IPS-15b (cell line): ENCODE results near the gene H2BK1.

Experiments
- H3K27me3 ChIP-seq: one replicate; pipeline ENCODE4 v1.6.1; 2013; ENCODE audit warnings: low read length; ENCODE audit not compliant: control insufficient read depth, insufficient read depth
- H3K36me3 ChIP-seq: one replicate; pipeline ENCODE4 v1.6.1; 2013; ENCODE audit warnings: low read length; ENCODE audit not compliant: control insufficient read depth, insufficient read depth
- H3K4me1 ChIP-seq: one replicate; pipeline ENCODE4 v1.6.1; 2013; ENCODE audit warnings: mild to moderate bottlenecking, low read length; ENCODE audit not compliant: control insufficient read depth, insufficient read depth
- H3K4me3 ChIP-seq: one replicate; pipeline ENCODE4 v1.5.1; 2013; ENCODE audit warnings: low read depth, low read length
- H3K9ac ChIP-seq: one replicate; pipeline ENCODE4 v1.6.1; 2013; ENCODE audit warnings: low read depth, mild to moderate bottlenecking, low read length
- H3K9me3 ChIP-seq: one replicate; pipeline ENCODE4 v1.6.1; 2013; ENCODE audit warnings: mild to moderate bottlenecking, low read length; ENCODE audit not compliant: control insufficient read depth, insufficient read depth

The H2BK1 gene

DNA sequence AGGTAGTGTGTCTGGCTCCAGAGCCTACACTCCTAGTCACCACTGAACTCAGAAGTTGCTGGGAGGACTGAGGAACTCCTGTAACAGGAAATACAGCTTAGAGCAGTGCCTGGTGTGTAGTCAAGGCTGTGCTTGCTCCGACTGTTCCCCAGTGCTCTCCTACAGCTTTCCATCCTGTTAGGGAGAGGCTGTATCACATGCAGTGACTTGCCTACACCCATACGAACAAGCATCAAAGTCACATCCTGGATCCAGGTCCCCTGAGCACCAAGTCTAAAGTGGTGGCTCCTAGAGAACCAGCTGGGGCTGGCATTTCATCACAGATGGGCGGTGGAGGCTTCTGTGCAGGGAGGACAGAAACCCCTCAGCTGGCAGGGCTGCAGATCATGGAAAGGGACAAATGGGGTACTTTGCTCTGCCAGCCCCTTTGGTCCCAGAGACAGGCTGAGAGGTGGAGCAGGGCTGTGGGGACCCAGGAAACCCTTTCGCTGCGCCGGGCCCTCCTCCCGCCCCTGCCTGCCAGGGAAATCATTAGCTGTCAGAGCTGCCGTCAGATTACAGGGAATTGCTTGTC, 30.9 kb downstream of the H2BK1 start:
- Histone ChIP-seq H3K4me3 (no peak overlapping the region), H3K9ac (no peak overlapping the region), H3K27me3 (peaks cover 26% of the 10 kb centered on the region)

DNA sequence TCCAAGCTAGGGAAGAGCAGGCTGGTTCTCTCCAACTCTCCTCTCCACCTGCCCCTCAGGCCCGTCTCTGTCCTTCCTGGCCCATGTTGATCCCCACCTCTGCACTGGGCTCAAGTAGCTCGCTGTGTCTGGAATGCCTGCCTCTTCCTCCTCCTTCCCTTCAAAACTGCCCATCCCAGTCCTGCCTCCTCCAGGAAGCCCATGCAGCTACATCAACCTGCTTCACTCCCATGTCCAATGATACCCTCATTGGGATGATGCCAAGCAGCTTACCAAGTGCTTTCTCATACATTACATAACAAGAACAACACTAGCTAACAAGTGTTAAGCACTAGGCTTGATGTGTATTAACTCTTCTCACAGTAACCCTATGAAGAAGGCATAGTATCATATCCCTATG, 31.5 kb downstream of the H2BK1 start:
- Histone ChIP-seq H3K36me3 (no peaks in the 10 kb centered on the region), H3K4me3 (no peak overlapping the region), H3K27me3 (peaks cover 26% of the 10 kb centered on the region), H3K9ac (no peak overlapping the region), H3K9me3 (no peaks in the 10 kb centered on the region), H3K4me1 (no peaks in the 10 kb centered on the region)

More for the DNA sequence above, 30.9 kb downstream of the H2BK1 start:
- H3K9me3 ChIP-seq = no peaks in the 10 kb centered on the region
- no peaks in the 10 kb centered on the region for H3K4me1 ChIP-seq
- no peaks in the 10 kb centered on the region for H3K36me3 ChIP-seq

DNA sequence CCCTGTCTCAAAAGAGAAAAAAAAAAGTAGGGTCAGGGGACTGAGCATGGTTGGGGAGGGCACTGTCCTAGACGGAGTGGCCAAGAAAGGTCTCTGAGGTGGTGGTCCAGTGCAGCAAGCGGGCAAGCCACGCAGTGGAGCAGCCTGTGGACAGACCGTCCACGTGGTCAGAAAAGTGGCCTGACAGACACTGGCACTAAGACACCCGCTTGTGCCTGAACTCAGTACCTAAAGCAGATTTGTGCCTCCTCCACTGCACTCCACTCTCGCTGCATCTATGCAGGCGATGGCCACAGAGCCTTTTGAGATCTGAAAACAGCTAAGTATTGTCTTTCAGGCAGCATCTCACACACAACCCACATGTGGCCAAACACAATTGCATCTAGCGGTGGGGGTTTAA, 32.1 kb downstream of the H2BK1 start:
- no peak overlapping the region for H3K9ac ChIP-seq
- H3K27me3 ChIP-seq = peaks cover 31% of the 10 kb centered on the region
- no peaks in the 10 kb centered on the region for H3K36me3 ChIP-seq
- H3K4me3 ChIP-seq = no peak overlapping the region
- no peaks in the 10 kb centered on the region for H3K4me1 ChIP-seq
- peaks cover 2% of the 10 kb centered on the region for H3K9me3 ChIP-seq

DNA sequence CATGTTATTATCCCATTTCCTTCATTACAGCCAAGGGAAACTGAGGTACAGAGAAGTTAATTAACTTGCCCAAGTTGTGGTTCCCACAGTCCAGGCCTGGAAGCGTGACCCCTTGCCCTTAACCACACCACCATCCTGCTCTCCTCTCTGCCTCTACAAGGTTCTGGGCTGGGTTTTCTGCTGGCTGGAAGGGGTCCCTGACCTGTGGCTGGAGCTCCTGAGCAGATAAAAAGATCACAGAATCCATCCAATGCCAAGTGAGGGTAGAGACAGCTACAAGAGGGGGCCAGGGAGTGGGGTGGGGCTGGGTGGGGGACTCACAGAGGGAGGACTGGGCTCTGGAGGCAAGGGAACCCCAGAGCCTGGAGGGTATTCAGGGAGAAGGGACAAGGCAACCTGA, 33.0 kb downstream of the H2BK1 start:
- H3K4me3 ChIP-seq = no peak overlapping the region
- no peak overlapping the region for H3K9ac ChIP-seq
- H3K9me3 ChIP-seq = peaks cover 6% of the 10 kb centered on the region
- peaks cover 38% of the 10 kb centered on the region for H3K27me3 ChIP-seq
- no peaks in the 10 kb centered on the region for H3K36me3 ChIP-seq
- H3K4me1 ChIP-seq = no peaks in the 10 kb centered on the region

DNA sequence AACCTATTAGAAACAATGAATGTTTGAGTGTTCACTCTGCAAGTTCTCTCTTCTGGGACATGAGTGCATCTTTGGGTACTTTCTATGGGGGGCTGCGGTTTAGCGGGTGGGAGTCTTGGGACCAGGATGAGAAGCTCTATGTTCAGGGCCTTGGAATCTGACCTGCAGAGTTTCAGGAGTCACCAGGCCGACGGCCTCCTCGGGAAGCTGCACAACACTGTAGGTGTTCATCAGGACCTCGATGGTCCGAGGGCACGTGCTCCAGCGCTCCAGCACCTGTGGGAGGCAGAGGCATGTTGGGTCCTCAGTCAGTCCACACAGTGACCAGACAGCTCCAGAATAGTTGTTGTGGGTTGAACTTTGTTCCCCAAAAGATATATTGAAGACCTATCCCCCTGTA, 33.9 kb downstream of the H2BK1 start:
- Histone ChIP-seq H3K9ac (no peak overlapping the region), H3K36me3 (no peaks in the 10 kb centered on the region), H3K9me3 (peaks cover 6% of the 10 kb centered on the region), H3K4me1 (no peaks in the 10 kb centered on the region), H3K4me3 (no peak overlapping the region), H3K27me3 (peaks cover 45% of the 10 kb centered on the region)

DNA sequence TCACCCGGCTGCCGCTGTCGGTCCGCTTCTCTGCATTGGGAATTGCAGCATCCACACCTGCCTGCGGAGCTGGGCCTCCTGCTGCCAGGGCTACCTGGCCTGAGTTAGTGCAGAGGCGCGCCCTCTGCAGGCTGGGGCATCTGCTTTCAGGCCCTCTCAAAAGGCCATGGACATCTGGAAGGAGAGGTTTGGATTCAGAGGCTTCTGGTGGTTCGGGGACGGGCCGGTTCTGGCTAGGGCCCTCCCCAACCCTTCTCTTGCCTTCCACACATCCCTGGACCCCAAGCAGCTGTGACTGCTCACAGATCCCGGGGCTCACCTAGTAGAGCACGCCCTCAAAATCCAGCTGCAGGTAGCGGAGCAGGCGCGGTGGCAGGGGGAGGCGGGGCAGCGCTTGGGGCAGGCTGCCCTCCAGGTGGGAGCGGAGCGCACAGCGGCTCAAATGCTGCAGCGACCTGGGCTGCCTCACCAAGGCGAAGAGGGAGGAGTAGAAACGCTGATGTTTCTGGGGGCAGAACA, 34.4 kb downstream of the H2BK1 start:
- Histone ChIP-seq H3K36me3 (no peaks in the 10 kb centered on the region), H3K9me3 (peaks cover 6% of the 10 kb centered on the region), H3K4me3 (no peak overlapping the region), H3K9ac (no peak overlapping the region), H3K27me3 (peaks cover 50% of the 10 kb centered on the region), H3K4me1 (no peaks in the 10 kb centered on the region)

DNA sequence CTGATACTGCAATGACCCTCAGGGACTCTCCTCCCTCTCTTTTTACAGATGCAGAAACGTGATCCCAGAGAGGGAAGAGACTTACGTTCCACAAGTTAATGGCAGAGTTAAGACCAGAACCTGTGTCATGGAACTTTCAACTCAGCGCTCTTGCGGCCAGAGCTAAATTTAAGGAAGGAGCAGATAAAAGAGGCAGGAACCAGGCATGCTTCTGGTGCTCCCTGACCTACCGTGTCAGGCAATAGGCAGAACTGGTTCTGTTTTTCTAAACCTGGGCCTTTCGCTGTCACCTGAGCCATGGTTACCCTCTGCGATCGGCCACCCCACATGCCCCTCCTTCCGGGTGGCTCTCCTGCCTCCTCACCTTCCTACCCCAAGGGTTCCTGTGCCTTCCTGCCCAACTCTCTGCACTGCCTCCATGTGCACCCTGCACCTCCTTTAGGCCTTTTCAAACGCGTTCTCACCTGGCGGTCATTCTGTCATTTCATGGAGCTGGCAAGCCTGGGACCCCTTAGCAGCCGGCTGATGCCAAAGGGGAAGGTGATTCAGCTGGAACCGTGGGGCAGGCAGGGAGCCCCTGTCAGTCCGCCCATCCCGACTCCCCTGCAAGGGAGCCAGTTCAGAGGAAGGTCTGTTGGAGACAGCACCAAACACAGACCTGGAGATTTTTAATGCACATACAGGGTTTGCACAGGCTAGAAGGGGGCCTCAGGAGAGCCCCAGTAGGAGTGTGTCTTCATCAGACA, 35.1 kb downstream of the H2BK1 start:
- Histone ChIP-seq H3K4me3 (no peak overlapping the region), H3K27me3 (peaks cover 56% of the 10 kb centered on the region), H3K9ac (no peak overlapping the region), H3K36me3 (no peaks in the 10 kb centered on the region), H3K9me3 (peaks cover 6% of the 10 kb centered on the region), H3K4me1 (no peaks in the 10 kb centered on the region)

DNA sequence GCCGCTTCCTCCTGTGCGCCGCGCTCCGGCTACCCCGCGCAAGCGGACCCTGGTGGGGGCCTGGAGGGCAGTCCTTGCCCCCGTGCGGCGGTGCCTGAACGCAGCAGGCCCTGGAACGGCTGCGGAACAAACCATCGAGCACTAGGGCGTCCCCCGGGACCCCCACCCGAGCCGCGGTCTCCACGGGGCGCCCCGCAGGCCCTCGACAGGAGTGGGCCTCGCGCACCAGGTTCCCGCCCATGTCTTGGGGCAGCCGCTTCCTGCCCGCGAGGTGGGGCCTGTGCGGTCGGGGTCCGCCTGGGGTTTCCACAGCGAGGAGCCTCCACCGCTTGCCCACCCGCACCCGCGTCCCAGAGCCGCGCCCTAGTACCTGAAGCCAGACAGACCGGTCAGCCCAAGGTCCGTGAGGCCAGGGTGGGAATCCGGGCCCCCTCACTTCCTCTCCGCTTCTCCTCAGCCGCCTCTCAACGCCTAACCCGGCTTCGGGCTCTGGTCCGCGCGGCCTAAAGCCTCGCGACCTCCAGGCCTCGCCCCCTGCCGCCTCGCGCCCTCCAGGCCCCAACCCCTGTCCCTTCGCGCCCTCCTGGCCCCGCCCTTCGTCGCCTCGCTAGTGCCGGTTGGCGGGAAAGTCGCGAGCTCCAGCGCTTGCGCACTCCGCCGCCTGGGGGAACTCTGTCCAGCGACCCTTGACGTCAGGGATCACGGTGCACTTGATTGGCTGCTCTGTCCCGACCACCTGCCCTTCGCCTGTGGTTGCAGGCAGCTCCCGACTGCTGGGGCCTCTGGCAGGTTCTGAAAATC, 35.8 kb downstream of the H2BK1 start:
- no peaks in the 10 kb centered on the region for H3K4me1 ChIP-seq
- H3K36me3 ChIP-seq = no peaks in the 10 kb centered on the region
- H3K4me3 ChIP-seq = no peak overlapping the region
- peaks cover 6% of the 10 kb centered on the region for H3K9me3 ChIP-seq
- no peak overlapping the region for H3K9ac ChIP-seq
- peaks cover 63% of the 10 kb centered on the region for H3K27me3 ChIP-seq

DNA sequence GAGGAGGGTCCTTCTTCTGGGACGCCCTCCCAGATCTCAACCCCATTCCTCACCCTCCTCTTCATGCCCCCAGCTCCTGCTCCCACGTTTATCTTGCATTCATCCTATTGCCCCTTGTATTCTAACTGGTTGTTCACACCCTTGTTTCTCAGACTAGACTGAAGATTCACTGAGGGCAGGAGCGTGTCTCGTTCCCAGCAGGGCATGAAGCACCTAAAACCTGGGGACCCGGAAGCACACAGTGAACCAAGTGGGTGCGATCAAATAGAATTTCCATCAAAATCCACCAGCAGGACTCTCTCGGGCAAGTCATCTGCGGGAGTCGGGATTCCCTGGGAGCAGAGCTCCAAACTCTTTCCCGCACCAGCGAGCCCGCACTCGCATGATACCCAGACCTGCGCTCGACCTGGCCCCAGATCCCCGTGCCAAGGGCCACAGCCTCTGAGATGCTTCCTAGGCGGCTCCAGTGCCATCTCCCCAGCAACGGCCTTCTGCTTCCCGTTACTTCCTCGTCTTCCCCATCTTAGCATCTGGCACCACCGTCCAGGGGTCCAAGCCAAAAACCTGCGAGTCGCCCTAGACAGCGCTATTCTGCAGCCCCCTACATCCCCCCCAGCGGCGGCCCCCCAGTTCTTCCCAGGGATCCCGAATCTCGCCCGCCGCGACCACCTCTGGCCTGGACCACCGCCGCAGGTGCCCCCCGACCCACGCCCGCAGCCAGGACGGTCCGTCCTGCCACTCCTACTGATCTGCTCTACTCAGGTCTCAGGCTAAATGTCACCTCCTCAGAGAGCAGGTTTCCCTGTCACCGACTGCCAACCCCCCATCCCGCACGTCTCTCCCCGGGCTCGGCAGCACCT, 36.7 kb downstream of the H2BK1 start:
- no peak overlapping the region for H3K9ac ChIP-seq
- no peak overlapping the region for H3K4me3 ChIP-seq
- H3K4me1 ChIP-seq = no peaks in the 10 kb centered on the region
- peaks cover 66% of the 10 kb centered on the region for H3K27me3 ChIP-seq
- no peaks in the 10 kb centered on the region for H3K36me3 ChIP-seq
- H3K9me3 ChIP-seq = peaks cover 6% of the 10 kb centered on the region

DNA sequence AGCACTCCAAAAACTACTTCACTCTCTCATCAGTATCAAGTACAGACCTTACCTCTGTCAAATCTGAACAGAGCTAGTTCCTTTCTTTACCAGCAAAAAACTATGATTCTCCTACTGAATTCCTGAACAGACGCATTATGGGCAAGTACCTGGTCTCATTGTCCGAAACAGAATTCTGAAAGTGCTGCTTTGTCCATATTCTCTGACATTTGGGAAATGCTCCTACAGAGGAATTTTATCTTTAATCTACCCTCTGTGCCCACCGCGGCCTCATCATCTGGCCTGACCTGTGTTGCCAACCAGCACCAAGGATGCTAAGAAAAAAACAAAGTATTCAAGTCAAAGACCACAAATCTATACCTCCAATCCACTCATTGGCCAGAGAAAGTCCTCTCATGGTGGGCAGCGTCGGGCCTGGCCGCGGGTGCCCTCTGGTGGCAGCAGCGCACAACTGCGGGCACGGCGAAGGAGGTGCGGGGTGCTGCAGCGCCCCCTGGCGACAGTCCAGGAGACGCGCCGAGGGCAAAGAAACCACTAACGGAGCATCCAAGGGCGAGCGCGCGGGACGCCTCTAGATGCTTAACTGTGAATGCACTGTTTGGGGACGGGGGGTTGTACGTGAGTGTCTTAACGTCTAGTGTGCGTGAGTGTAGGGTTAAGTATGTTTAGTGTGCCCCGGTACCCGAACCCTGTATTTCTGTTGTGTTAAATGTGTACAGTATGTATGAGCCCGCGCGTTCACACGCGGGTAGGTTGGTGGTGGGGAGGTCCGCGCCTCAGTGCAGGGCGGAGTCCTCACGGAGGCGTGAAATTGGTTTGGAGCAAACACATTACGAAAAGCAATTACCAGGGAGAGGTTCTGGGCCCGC, 37.8 kb downstream of the H2BK1 start:
- Histone ChIP-seq H3K4me3 (no peak overlapping the region), H3K36me3 (no peaks in the 10 kb centered on the region), H3K4me1 (peaks cover 2% of the 10 kb centered on the region), H3K9me3 (peaks cover 6% of the 10 kb centered on the region), H3K9ac (no peak overlapping the region), H3K27me3 (peaks cover 67% of the 10 kb centered on the region)
